AG04450 (cell line): Measurements from ENCODE around the gene KHDC4. TPM values are rescaled to one million over a fixed set of nuclear protein-coding genes. Genes with fewer than 3 reads are reported as not detected.

Experiments
- CTCF ChIA-PET: fragments of 300-600, 350-600 bp; formaldehyde crosslinking; extraction: SDS; loops from one replicate; lab custom pipeline; 2022; ENCODE audit warnings: antibody characterized with exemption, inconsistent platforms; lab: Charles Lee
- POLR2A ChIA-PET: fragments of 350-600 bp; formaldehyde crosslinking; extraction: SDS; loops from one replicate; lab custom pipeline; 2021; ENCODE audit warnings: antibody characterized with exemption, inconsistent platforms; lab: Yijun Ruan, JAX
- DNase-seq: peaks from one replicate; pipeline ENCODE4 v3.0.0-alpha.2; 2011; ENCODE audit warnings: low read depth, low spot score
- H3K27ac ChIP-seq: one replicate; pipeline ENCODE4 v1.5.1; 2012; ENCODE audit warnings: low read depth, low read length, control low read depth
- H3K27me3 ChIP-seq: one replicate; pipeline ENCODE4 v1.6.0; 2012; ENCODE audit warnings: low read length; ENCODE audit not compliant: control insufficient read depth, insufficient read depth
- H3K4me3 ChIP-seq: 2 replicates; pipeline ENCODE4 v1.5.1; 2011; ENCODE audit warnings: mild to moderate bottlenecking, low read depth, low read length, control low read depth
- H3K9me3 ChIP-seq: 2 replicates; pipeline ENCODE4 v1.5.1; 2012; ENCODE audit warnings: low read length; ENCODE audit not compliant: control insufficient read depth, insufficient read depth
- polyA plus RNA-seq: library from polyadenylated mRNA; depleted of rRNA; stranded (reverse); fragments of >200 nt; gene quantifications from 2 replicates; pipeline ENCODE4 v1.2.3, GENCODE V29; 2011
- TF ChIP-seq, protein P1 (sequence below): IDR thresholded peaks from 2 replicates; pipeline ENCODE4 v1.5.1; 2011; ENCODE audit warnings: low read depth, low read length, control low read depth, inconsistent platforms

Gene KHDC4
- polyA plus RNA-seq, 1 experiment: 39.0 TPM

DNA sequence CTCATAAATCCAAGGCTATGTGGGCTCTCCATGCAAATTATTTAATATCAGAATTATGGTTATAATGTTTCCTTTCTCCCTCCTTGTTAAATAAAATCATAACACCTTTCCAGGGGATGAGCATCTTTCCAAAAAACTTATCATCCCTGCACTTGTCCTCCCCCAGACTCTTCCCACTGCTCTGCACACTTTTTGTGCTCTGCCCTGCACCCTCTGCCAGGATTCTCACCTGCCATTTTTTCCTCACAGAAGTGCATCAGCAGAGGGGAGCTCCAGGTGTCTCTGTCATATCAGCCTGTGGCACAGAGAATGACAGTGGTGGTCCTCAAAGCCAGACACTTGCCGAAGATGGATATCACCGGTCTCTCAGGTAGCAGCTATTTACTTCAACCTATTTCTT, 54.0 kb downstream of the KHDC4 start:
- ChIA-PET POLR2A (no interaction called here), CTCF (no interaction called here)
- Histone ChIP-seq H3K27me3 (no peaks in the 10 kb centered on the region), H3K9me3 (no peaks in the 10 kb centered on the region), H3K4me3 (no peak overlapping the region), H3K27ac (no peak overlapping the region)
- DNase-seq: no peak
- TF ChIP-seq, protein P1, sequence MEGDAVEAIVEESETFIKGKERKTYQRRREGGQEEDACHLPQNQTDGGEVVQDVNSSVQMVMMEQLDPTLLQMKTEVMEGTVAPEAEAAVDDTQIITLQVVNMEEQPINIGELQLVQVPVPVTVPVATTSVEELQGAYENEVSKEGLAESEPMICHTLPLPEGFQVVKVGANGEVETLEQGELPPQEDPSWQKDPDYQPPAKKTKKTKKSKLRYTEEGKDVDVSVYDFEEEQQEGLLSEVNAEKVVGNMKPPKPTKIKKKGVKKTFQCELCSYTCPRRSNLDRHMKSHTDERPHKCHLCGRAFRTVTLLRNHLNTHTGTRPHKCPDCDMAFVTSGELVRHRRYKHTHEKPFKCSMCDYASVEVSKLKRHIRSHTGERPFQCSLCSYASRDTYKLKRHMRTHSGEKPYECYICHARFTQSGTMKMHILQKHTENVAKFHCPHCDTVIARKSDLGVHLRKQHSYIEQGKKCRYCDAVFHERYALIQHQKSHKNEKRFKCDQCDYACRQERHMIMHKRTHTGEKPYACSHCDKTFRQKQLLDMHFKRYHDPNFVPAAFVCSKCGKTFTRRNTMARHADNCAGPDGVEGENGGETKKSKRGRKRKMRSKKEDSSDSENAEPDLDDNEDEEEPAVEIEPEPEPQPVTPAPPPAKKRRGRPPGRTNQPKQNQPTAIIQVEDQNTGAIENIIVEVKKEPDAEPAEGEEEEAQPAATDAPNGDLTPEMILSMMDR: no peak

DNA sequence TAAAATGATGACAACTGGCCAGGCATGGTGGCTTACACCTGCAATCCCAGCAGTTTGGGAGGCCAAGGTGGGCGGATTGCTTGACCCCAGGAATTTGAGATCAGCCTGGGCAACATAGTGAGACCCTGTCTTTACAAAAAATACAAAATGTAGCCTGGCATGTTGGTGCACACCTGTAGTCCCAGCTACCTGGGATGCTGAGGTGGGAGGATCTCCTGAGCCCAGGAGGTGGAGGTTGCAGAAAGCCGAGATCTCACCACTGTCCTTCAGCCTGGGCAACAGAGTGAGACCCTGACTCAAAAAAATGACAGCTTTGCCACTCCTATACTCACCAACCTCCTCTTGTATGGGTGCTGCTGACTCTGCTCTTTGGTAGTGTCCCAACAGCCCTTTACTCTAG, 56.3 kb downstream of the KHDC4 start:
- POLR2A ChIA-PET: interaction anchor here (0.6 to 1.1 kb wide), 2 partner anchors 16 to 18 kb away, joined by 3 to 5 read pairs; partner anchors contain the start of gene SYT11

DNA sequence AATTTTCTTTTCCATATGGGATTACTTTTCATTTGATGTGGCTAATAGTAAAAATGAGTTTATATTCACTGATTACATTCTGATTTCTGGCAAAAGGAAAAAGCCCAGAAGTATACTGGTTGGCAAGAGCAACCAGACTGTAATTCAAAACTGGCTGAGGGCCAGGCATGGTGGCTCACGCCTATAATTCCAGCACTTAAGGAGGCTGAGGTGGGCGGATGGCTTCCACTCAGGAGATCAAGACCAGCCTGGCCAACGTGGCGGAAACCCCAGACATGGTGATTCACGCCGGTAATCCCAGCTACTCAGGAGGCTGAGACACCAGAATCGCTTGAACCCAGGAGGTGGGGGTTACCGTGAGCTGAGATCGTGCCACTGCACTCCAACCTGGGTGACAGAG, 60.4 kb downstream of the KHDC4 start:
- H3K27me3 ChIP-seq: no peaks in the 10 kb centered on the region
- no peaks in the 10 kb centered on the region for H3K9me3 ChIP-seq
- no peak for DNase-seq
- H3K4me3 ChIP-seq: no peak overlapping the region
- TF ChIP-seq, protein P1: no peak
- ChIA-PET POLR2A (no interaction called here), CTCF (no interaction called here)
- H3K27ac ChIP-seq: no peak overlapping the region

More for the DNA sequence above, 56.3 kb downstream of the KHDC4 start:
- Histone ChIP-seq H3K27ac (no peak overlapping the region), H3K9me3 (no peaks in the 10 kb centered on the region), H3K4me3 (no peak overlapping the region), H3K27me3 (no peaks in the 10 kb centered on the region)
- DNase-seq: no peak
- CTCF ChIA-PET: no interaction called here
- TF ChIP-seq, protein P1: no peak

DNA sequence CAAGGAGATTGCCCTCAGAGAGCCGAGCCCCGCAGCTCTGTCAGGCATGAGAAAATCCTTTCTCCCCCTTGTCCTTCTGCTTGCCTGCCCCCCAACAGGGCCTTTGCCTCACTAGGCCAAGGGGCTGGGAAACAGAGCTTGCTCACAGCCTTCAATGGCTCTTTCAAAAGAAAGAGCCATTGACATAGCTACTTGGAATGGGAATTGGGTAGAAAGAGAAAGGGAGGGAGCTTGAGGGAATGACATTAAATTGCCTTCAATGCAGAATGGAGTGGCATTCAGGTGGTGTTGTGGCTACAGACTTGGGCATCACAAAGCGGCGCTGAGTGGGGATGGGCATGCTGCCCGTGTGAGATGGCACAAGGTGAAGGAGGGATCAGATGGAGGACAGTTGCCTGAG, 61.7 kb downstream of the KHDC4 start:
- ChIA-PET CTCF (no interaction called here), POLR2A (interaction anchor here (0.5 kb wide), 1 partner anchor 239 kb away, joined by 3 read pairs; no protein-coding TSS in a partner anchor)
- no peak overlapping the region for H3K27ac ChIP-seq
- TF ChIP-seq, protein P1: no peak
- no peaks in the 10 kb centered on the region for H3K27me3 ChIP-seq
- DNase-seq: no peak
- H3K4me3 ChIP-seq: no peak overlapping the region
- H3K9me3 ChIP-seq: no peaks in the 10 kb centered on the region

DNA sequence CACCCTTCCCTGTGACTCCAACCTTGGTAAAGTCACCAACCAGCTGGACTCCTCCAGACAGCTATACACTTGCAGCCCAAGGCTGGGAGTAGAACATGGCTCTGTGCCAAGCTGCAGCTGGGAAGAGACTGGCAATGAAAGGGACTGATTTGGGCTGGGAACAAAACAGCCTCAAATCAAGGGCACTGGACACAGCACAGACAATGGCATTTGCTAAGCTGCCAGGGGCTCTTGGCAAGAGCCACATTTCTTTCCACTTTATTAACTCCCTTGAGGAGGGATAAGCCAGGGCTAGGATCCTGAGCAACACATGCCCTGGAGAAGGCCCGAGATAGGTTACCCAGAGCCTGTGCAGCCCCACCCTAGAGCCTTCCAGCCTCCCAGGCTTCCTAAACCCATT, 62.8 kb downstream of the KHDC4 start:
- TF ChIP-seq, protein P1: no peak
- H3K4me3 ChIP-seq: no peak overlapping the region
- CTCF ChIA-PET: interaction anchor here (0.8 kb wide), 1 partner anchor 118 kb away, joined by 3 read pairs; no protein-coding TSS in a partner anchor
- no peak for DNase-seq
- POLR2A ChIA-PET: no interaction called here
- no peaks in the 10 kb centered on the region for H3K27me3 ChIP-seq
- no peak overlapping the region for H3K27ac ChIP-seq
- no peaks in the 10 kb centered on the region for H3K9me3 ChIP-seq
